Sigmoid colon (tissue), 7 donors: ENCODE results near the gene SLC15A5. TPM values are rescaled to one million over a fixed set of nuclear protein-coding genes. Genes with fewer than 3 reads are reported as not detected.

ENCODE experiments used
- DNase-seq: peaks from one replicate; pipeline ENCODE4 v3.0.0-alpha.2; 2019
- H3K27ac ChIP-seq, 4 donors: fragments of 200-600 bp; sonication (generic); one replicate each; pipeline ENCODE4 v1.5.1; 2016 to 2019; ENCODE audit warnings: mild to moderate bottlenecking in 1 of 4
- H3K27me3 ChIP-seq, 3 donors: fragments of 200-600 bp; sonication (generic); one replicate each; pipeline ENCODE4 v1.5.1; 2019; ENCODE audit warnings: mild to moderate bottlenecking in 1 of 3
- H3K36me3 ChIP-seq, 4 donors: fragments of 200-600 bp; sonication (generic); one replicate each; pipeline ENCODE4 v1.5.1; 2016 to 2019
- H3K4me1 ChIP-seq, 4 donors: fragments of 200-600 bp; sonication (generic); one replicate each; pipeline ENCODE4 v1.5.1; 2017 to 2019
- H3K4me3 ChIP-seq, 4 donors: fragments of 200-600 bp; sonication (generic); one replicate each; pipeline ENCODE4 v1.5.1; 2017 to 2019; ENCODE audit warnings: mild to moderate bottlenecking in 2 of 4, moderate library complexity in 1 of 4
- H3K9me3 ChIP-seq, 4 donors: fragments of 200-600 bp in 3 of 4; sonication (generic) in 3 of 4; one replicate each; pipeline versions ENCODE4 v1.5.1 to v1.6.1; 2013 to 2019
- CTCF ChIP-seq, 4 experiments: fragments of 450-650 bp in 3 of 4; fragments of 200-600 bp in 1 of 4; IDR thresholded peaks; one replicate each; pipeline ENCODE4 v1.5.1; 2016 to 2019; ENCODE audit warnings: antibody characterized with exemption in 4 of 4, mild to moderate bottlenecking in 3 of 4, moderate library complexity in 2 of 4
- EP300 ChIP-seq, 4 donors: sonication (generic); formaldehyde crosslinking; IDR thresholded peaks; one replicate each; pipeline ENCODE4 v1.6.1; 2017; ENCODE audit warnings: antibody characterized with exemption in 4 of 4
- POLR2A ChIP-seq, 2 donors: fragments of 450-650 bp; IDR thresholded peaks; one replicate each; pipeline ENCODE4 v1.6.1; 2016; ENCODE audit warnings: antibody characterized with exemption in 2 of 2, mild to moderate bottlenecking in 2 of 2, moderate library complexity in 2 of 2
- POLR2AphosphoS5 ChIP-seq, 4 donors: sonication (generic); formaldehyde crosslinking; IDR thresholded peaks; one replicate each; pipeline ENCODE4 v1.6.1; 2017; ENCODE audit warnings: antibody characterized with exemption in 4 of 4
- WGBS, 2 donors: extraction: QIAGEN DNeasy Blood & Tissue Kit; methylation state at CpG; one replicate each; pipeline ENCODE4 v1.1.7; 2013; 5-methylcytosine and 5-hydroxymethylcytosine counted together
- intact Hi-C: fragments of 100-400 bp; cut with DNase I; formaldehyde crosslinking; loops from one replicate; pipeline ENCODE4 v1.15.1; 2023
- polyA plus RNA-seq, 3 donors: library from polyadenylated mRNA; stranded (reverse); fragments of 200-250 nt; gene quantifications; one replicate each; pipeline ENCODE4 v1.2.3, GENCODE V29; 2013
- total RNA-seq, 4 donors: library from RNA; depleted of rRNA; stranded (reverse); fragments of >200 nt; gene quantifications; one replicate each; pipeline ENCODE4 v1.1.0, GENCODE V29; 2016
- donor health status: healthy with polysubstance abuse.
- donor health status: Bipolar disorder and iron deficiency.
- donor health status: healthy.

The SLC15A5 gene
- total and polyA plus RNA-seq, 7 donors: not detected

GRCh38 chr12:16165506-16165905 is 112.0 kb downstream of the SLC15A5 start:
- no peaks in the 10 kb centered on the region for H3K9me3 ChIP-seq
- H3K4me3 ChIP-seq: no peak overlapping the region
- no peak overlapping the region for H3K27ac ChIP-seq
- peak; percentile 25 to 47 (median 41) for TF ChIP-seq CTCF (IDR thresholded peaks at IDR 0.05)
- no peak for TF ChIP-seq EP300 (IDR thresholded peaks at IDR 0.05)
- TF ChIP-seq POLR2A (IDR thresholded peaks at IDR 0.05): no peak
- no peak for TF ChIP-seq POLR2AphosphoS5 (IDR thresholded peaks at IDR 0.05)
- H3K36me3 ChIP-seq: no peaks in the 10 kb centered on the region
- WGBS, 2 donors: 1 to 4% methylated on average over 2 of the region's 2 CpGs
- DNase-seq: peak; percentile 69
- peaks cover 0 to 13% (median 7%) of the 10 kb centered on the region in 4 donors for H3K4me1 ChIP-seq
- intact Hi-C loops: loop anchor here (5.0 to 10.0 kb wide), 3 partner anchors 182 to 1477 kb away; partner anchors contain the start of genes LMO3 and MGST1
- no peaks in the 10 kb centered on the region for H3K27me3 ChIP-seq

- TF ChIP-seq CTCF (IDR thresholded peaks at IDR 0.05) (no peak), POLR2A (IDR thresholded peaks at IDR 0.05) (no peak), EP300 (IDR thresholded peaks at IDR 0.05) (no peak), POLR2AphosphoS5 (IDR thresholded peaks at IDR 0.05) (no peak)
- intact Hi-C loops: loop anchor here (5.0 to 10.0 kb wide), 2 partner anchors 193 to 441 kb away; partner anchors contain the start of gene LMO3
- Histone ChIP-seq H3K27me3 (no peaks in the 10 kb centered on the region), H3K9me3 (no peaks in the 10 kb centered on the region), H3K4me1 (peaks cover 0 to 13% (median 7%) of the 10 kb centered on the region in 4 donors), H3K36me3 (no peaks in the 10 kb centered on the region), H3K27ac (no peak overlapping the region), H3K4me3 (no peak overlapping the region)
- no peak for DNase-seq
Observed at GRCh38 chr12:16163901-16164300, 113.6 kb downstream of the SLC15A5 start.

GRCh38 chr12:16163146-16163545 is 114.3 kb downstream of the SLC15A5 start:
- DNase-seq: no peak
- H3K9me3 ChIP-seq: no peaks in the 10 kb centered on the region
- no peak overlapping the region for H3K27ac ChIP-seq
- no peaks in the 10 kb centered on the region for H3K36me3 ChIP-seq
- TF ChIP-seq POLR2A (IDR thresholded peaks at IDR 0.05): no peak
- TF ChIP-seq CTCF (IDR thresholded peaks at IDR 0.05): no peak
- no peak for TF ChIP-seq EP300 (IDR thresholded peaks at IDR 0.05)
- no peak for TF ChIP-seq POLR2AphosphoS5 (IDR thresholded peaks at IDR 0.05)
- WGBS, 2 donors: 60 to 67% methylated on average over 4 of the region's 4 CpGs
- peaks cover 0 to 13% (median 7%) of the 10 kb centered on the region in 4 donors for H3K4me1 ChIP-seq
- intact Hi-C loops: loop anchor here (5.0 to 10.0 kb wide), 2 partner anchors 194 to 442 kb away; partner anchors contain the start of gene LMO3
- no peaks in the 10 kb centered on the region for H3K27me3 ChIP-seq
- H3K4me3 ChIP-seq: no peak overlapping the region

GRCh38 chr12:16159571-16159970 is 117.9 kb downstream of the SLC15A5 start:
- intact Hi-C loops: no loop called here
- TF ChIP-seq POLR2A (IDR thresholded peaks at IDR 0.05) (no peak), EP300 (IDR thresholded peaks at IDR 0.05) (no peak), CTCF (IDR thresholded peaks at IDR 0.05) (no peak), POLR2AphosphoS5 (IDR thresholded peaks at IDR 0.05) (no peak)
- Histone ChIP-seq H3K27ac (no peak overlapping the region), H3K36me3 (no peaks in the 10 kb centered on the region), H3K9me3 (no peaks in the 10 kb centered on the region), H3K4me1 (peaks cover 0 to 11% (median 0%) of the 10 kb centered on the region in 4 donors), H3K27me3 (no peaks in the 10 kb centered on the region), H3K4me3 (no peak overlapping the region)
- no peak for DNase-seq
- WGBS, 2 donors: 90 to 96% methylated on average over 1 of the region's 1 CpG

- H3K27ac ChIP-seq: peak overlapping the region in 2 of 4 donors; percentile 16 to 20
- intact Hi-C loops: no loop called here
- H3K4me1 ChIP-seq: peaks cover 0 to 11% (median 0%) of the 10 kb centered on the region in 4 donors
- TF ChIP-seq POLR2A (IDR thresholded peaks at IDR 0.05) (no peak), POLR2AphosphoS5 (IDR thresholded peaks at IDR 0.05) (peak in 1 of 4 donors; percentile 20), EP300 (IDR thresholded peaks at IDR 0.05) (no peak)
- WGBS, 2 donors: 91 to 94% methylated on average over 1 of the region's 1 CpG
- H3K27me3 ChIP-seq: no peaks in the 10 kb centered on the region
- H3K9me3 ChIP-seq: no peaks in the 10 kb centered on the region
- H3K4me3 ChIP-seq: no peak overlapping the region
- no peak for DNase-seq
- H3K36me3 ChIP-seq: no peaks in the 10 kb centered on the region
Observed at GRCh38 chr12:16158050-16158449, 119.4 kb downstream of the SLC15A5 start.
